GM19035 (cell line): ENCODE measurements around the gene EMC9.
"Not testable (repeated sequence)": the region's sequence is repeated elsewhere in the genome, so short reads cannot be mapped to it uniquely, and the experiment has no call there.

ENCODE experiments used
- ATAC-seq: cut with Tn5 transposase; IDR thresholded peaks from one replicate; pipeline ENCODE4 v1.9.1; 2021; ENCODE audit not compliant: unreplicated experiment

The EMC9 gene

DNA sequence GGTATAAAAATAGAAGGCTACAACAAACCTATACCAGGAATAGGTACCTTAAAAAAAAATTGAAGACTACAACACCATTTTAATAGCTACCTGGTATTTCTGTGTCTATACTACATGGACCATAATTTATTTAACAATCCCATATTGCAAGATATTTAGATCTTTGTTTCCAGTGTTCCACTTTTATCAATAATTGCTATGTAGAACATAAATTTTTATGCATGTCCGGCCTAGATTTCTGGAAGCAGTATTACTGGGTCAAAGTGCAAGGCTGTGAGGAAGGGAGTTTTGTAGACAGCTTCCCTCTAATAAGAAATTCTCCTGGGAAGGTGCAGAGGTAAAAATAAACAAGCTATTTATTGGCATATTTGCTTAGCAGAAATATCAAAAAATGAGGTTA, 30.9 kb downstream of the EMC9 start:
- ATAC-seq: no peak

DNA sequence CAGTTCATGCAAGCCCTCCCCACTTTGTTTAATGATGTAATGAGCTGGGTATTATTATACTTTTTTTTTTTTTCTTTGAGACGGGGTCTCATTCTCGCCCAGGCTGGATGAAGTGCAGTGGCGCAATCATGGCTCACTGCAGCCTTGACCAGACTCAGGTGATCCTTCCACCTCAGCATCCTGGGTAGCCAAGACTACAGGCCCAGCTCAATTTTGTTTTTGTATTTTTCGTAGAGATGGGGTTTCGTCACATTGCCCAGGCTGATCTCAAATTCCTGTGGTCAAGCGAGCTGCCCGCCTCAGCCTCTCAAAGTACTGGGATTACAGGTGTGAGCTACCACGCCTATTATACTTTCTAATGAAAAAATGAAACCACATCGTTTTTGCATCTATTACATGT, 31.3 kb downstream of the EMC9 start:
- ATAC-seq: no peak

DNA sequence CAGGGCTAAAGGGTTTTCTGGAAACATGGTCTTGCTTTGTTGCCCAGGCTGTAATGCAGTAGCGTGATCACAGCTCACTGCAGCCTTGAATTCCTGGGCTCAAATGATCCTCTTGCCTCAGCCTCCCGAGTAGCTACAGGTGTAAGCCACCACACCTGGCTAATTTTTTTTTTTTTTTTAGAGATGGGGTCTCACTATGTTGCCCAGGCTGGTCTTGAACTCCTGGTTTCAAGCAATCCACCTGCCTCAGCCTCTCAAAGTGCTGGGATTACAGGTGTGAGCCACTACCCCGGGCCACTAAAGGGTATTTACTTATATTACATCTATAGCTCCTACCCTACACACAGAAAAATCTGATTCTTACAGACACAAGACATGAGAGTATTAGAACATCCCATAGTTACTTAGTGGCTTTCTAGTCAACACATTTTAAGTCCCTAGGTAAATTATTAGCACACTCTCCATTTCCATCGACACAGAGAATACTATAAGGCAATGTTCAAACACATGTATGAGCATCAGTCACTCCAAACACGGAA, 33.0 kb downstream of the EMC9 start:
- no peak for ATAC-seq

GRCh38 chr14:24106672-24107271, 34.6 kb downstream of the EMC9 start:
- ATAC-seq: no peak

GRCh38 chr14:24105609-24106239, 35.7 kb downstream of the EMC9 start:
- ATAC-seq: not testable (repeated sequence)

DNA sequence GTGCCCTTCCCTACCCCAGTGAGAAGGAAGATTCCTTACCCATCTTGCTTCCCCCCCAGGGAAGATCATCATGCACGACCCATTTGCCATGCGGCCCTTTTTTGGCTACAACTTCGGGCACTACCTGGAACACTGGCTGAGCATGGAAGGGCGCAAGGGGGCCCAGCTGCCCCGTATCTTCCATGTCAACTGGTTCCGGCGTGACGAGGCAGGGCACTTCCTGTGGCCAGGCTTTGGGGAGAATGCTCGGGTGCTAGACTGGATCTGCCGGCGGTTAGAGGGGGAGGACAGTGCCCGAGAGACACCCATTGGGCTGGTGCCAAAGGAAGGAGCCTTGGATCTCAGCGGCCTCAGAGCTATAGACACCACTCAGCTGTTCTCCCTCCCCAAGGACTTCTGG, 37.9 kb downstream of the EMC9 start:
- no peak for ATAC-seq

DNA sequence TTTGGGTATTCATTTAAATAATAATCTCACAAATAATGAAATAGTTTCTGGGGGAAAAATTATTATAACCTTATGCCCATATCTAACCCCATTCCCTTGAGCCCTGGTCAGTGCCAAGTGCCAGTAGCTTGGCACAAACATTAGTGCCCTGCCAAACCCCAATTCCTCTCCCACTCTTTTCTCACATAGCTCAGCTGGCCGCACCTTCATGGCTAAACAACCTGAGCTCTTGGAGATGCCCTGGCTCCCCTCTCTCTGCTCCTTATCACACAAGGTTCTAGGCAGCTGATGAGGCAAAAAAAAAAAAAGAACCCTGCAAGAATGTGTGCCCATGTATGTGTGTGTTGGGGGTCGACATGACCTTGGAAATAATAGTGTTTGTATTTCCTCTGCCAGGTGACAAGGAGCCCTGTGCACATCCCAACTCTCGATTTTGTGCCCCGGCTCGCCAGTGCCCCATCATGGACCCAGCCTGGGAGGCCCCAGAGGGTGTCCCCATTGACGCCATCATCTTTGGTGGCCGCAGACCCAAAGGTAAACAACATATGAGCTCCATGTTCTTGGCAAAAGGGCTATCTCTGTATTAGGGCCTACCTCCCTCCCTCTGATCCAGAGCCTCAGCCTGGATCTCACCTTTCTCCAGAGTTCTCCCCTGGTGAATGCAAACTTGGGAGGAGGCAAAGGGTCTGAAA, 38.9 kb downstream of the EMC9 start:
- no peak for ATAC-seq

DNA sequence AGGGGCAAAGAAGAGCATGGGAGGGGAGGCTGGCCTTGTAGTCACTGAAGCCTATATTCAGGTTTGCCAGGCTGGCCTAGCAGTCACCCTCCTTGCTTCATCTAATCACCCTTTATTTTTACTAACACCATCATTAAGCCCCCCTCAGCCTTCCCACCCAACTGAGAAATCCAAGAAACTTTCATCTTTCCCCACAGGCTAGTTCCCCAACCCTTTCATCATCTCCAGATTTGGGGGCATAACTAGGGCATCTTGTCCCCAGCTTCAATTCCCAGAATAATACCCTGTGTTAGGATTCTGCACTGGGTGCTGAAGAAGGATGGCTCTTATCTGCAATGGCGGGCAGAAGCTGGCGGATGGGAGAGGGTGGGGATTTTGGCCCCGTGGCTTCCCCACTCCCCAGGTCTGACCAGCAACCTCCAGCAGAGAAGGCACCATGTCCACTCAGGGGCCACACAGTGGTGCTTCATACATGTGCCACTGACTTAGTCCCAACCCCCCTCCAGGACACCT, 40.4 kb downstream of the EMC9 start:
- ATAC-seq: no peak

DNA sequence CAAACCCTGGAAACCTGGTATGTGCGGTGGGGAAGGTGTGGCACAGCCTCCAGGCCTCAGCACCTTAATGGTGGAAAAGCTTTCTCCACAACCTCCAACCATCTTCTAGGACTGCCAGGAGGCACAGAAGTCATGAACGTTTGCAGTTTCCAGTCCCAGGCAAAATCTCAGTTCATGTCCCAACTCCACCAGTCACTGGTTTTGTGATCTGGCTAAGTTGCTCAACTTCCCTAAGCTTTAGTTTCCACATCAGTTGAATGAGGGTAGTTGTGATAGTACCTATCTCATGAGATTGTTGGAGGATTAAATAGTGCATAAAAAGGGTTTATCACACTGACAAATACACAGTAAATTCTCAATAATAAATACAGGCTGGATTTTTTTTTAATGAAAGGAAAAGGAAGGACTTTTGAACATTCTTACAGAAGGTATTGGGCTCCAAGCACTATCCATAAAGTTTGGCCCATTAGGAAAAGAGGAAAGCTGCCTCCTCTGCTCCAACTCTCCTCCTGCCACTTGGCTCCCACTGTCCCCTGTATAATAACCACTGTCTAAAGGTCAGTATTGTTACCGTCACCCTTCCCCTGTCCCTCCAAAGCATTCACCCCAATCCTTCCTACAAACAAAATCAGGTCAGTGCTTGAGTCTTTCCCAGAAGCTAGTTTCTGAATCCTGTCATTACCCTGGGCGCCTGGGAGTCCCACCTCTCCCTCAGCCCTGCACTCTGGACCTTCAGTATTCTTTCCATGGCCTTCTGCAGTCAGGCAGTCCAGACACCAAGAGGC, 41.0 kb downstream of the EMC9 start:
- no peak for ATAC-seq

DNA sequence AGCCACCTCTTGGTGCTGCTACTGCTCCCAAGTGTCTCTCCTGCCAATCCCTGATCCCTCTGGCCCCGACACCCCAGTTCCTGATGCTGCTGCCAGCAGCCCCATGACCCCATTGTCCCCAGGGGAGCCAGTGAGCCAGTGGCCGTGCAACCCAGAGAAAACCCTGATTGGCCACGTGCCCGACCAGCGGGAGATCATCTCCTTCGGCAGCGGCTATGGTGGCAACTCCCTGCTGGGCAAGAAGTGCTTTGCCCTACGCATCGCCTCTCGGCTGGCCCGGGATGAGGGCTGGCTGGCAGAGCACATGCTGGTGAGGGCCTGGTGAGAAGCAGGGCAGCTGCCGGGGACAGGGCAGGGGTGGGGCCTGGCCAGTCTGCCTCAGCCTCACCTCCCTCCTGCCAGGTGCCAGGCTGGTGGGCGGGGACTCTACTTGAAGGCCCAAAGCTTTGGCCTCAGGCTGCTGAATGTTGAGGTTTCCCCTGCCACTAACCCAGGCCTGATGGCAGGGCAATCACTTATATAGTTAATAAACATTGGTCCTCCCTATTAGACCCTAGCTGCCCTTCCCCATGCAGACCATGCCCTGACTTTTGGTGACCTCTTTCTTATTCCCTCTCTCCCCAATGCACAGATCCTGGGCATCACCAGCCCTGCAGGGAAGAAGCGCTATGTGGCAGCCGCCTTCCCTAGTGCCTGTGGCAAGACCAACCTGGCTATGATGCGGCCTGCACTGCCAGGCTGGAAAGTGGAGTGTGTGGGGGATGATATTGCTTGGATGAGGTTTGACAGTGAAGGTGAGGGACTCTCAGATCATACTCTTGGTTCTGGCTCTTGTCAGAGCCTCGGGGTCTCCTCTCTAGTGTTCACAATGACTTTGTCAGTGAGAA, 42.2 kb downstream of the EMC9 start:
- ATAC-seq: no peak

- no peak for ATAC-seq
Observed at GRCh38 chr14:24098229-24098926, 43.0 kb downstream of the EMC9 start.

DNA sequence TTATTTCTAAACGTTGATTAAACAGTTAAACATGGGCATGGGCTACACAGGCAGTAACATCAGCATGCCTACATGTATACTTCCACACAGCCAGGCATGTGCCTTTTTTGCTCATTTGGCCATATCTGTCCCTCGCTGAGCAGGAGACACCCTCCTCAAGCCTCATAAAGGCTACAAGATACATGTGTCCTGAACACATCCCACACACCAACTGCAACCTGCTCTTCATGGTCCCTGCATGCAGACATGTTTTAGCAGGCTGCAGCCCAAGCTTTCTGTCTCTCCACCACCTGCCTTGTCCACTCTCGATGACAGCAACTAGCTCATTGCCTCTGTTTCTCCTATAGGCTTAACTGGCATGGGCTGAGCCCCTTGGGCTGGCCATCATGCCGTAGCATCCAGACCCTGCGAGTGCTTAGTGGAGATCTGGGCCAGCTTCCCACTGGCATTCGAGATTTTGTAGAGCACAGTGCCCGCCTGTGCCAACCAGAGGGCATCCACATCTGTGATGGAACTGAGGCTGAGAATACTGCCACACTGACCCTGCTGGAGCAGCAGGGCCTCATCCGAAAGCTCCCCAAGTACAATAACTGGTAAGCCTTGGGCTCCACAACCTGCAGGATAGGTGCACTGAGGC, 44.7 kb downstream of the EMC9 start:
- no peak for ATAC-seq

DNA sequence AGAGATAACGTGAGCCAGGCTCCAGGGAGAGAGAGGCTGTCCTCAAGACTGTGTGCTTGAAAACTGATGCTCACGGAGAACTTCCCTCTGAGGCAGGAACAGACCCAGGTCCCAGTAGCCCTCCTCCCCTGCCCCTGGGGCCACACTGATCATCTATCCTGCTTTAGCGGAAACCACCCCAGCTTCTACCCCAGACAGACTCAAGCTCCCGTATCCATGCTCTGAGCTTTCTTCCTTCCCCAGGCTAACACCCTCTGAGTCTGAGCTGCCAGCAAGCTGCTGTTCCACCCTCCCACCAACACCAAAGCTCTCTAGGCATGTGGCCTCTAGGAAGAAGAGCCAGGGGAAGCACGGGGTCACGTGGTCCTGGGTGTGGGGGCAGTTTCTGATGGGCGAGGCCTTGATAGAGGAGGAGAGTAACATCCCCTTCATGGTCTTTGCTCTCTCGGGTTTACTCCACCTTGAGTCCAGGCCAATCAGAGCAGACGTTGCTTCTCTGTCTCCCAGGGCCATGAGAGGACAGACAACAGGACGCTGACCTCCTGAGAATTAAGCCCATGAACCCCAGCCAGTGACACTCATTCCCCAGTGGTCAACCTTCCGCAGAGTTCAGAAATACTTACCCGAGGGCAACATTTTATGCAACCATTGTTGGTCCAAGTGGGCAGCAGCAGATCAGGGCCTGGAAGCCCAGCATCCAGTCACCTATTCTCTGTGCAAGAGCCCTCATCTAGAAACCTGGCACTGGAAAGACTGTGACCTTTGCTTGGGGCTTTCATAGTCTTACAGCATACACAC, 45.9 kb downstream of the EMC9 start:
- peak; percentile 60 for ATAC-seq

GRCh38 chr14:24094841-24095270, 46.5 kb downstream of the EMC9 start:
- no peak for ATAC-seq

- ATAC-seq: peak; percentile 62
Observed at GRCh38 chr14:24093901-24094840, 47.2 kb downstream of the EMC9 start, which contains the start of gene PCK2. Gene PCK2, plus strand, starts transcription at chr14:24094311. Its CDS starts 95 bp downstream, at chr14:24094406.

DNA sequence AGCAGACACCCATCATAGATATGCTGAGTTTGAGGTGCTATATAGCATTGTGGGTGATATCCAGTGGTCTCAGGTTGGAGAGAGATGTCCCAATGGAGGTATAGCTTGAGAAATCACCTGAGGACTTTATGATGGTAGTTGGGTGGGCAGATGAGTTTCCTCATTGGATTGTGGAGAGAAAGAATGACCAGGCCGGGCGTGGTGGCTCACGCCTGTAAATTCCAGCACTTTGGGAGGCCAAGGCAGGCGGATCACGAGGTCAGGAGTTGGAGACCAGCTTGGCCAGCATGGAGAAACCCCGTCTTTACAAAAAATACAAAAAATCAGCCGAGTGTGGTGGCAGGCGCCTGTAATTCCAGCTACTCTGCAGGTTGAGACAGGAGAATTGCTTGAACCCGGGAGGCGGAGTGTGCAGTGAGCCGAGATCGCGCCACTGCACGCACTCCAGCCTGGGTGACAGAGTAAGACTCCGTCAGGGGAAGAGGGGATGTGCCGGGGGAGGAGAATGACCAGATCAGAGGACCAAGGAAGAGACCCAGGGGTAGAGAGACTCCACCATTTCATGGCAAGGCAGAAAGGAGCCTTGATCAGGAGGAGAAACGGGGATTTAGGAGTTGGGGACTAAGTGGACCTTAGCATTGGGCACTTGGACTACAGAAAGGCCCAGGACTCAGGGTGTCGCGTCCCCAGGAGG, 48.0 kb downstream of the EMC9 start:
- no peak for ATAC-seq
